ENCODE data around the gene ENC1.

DNA sequence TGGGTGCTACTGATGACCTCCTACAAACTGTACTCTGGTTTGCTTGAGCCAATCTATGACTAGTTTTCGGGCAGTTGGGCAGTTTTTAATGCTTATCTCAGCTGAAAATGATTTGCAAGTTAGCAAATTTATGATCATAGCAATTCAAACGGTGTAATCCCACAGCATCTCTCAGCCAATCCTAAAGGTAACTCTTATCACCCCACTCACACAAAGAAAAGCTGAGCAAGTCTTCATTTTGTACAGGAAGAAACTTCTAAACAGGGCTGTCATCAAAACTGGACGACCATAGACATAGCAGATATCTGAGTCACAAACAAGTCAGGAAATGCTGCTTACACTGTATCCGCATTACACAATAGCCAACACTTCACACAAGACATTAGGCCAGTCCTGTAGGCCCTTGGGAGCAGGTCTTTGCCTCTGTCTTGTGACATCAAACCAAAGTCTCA lies 2.6 kb upstream of the ENC1 start:
- TF ChIP-seq, protein P1, sequence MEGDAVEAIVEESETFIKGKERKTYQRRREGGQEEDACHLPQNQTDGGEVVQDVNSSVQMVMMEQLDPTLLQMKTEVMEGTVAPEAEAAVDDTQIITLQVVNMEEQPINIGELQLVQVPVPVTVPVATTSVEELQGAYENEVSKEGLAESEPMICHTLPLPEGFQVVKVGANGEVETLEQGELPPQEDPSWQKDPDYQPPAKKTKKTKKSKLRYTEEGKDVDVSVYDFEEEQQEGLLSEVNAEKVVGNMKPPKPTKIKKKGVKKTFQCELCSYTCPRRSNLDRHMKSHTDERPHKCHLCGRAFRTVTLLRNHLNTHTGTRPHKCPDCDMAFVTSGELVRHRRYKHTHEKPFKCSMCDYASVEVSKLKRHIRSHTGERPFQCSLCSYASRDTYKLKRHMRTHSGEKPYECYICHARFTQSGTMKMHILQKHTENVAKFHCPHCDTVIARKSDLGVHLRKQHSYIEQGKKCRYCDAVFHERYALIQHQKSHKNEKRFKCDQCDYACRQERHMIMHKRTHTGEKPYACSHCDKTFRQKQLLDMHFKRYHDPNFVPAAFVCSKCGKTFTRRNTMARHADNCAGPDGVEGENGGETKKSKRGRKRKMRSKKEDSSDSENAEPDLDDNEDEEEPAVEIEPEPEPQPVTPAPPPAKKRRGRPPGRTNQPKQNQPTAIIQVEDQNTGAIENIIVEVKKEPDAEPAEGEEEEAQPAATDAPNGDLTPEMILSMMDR (IDR thresholded peaks at IDR 0.05), result no peak
- TF ChIP-seq POLR2A (IDR thresholded peaks at IDR 0.05), result no peak

Data from thyroid gland (tissue), 4 donors.